Epithelial cell of esophagus (primary cell): ENCODE data around the gene SLC27A5.
"Not testable (repeated sequence)": the region's sequence is repeated elsewhere in the genome, so short reads cannot be mapped to it uniquely, and the experiment has no call there.

ENCODE experiments used
- DNase-seq: peaks from one replicate; pipeline ENCODE4 v3.0.0; 2010; ENCODE audit warnings: low read depth
- H3K4me3 ChIP-seq: 2 replicates; pipeline ENCODE4 v1.5.1; 2011; ENCODE audit warnings: mild to moderate bottlenecking, low read length, control low read depth
- CTCF ChIP-seq: IDR thresholded peaks from 2 replicates; pipeline ENCODE4 v1.5.1; 2011; ENCODE audit warnings: low read depth, mild to moderate bottlenecking, low read length, control low read depth, inconsistent platforms; ENCODE audit not compliant: insufficient read depth; ENCODE audit errors: missing control alignments

The SLC27A5 gene

DNA sequence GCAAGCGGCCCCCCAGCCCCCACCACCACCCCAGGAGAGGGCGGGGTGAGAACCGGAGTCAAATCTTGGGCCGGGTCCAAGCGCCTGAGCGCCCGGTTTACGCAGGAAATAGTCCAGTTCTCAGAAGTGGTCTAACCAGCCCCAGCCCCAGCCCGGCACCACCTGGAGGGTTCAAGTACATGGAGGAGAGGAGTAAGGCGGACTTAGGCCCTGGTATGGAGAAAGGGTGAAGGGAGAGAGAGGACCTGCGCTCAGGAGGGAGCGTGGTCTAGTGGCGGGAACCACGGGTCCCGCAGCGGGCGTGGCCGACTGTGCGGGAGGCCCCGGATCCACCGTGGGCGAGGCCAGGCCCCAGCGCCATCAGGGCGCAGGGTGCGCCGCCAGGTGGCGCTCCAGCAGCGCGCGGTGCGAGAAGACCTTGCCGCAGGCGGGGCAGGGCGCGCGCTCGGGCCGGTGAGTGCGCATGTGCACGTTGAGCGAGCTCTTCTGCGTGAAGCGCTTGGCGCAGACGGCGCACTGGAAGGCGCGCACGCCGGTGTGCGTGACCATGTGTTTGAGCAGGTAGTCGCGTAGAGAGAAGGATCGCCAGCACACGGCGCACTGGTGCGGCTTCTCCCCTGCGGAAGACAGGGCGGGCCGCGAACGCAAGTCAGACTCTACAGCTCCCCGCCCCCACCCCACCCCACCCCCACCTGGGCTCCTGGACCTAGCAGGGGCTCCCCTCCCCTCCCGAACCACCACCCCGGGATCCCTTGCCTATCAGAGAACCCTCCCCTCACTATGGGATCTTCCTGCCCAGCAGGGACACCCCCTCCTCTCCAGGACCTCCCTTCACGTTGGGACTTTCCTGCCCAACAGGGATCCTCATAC is 2.1 kb upstream of the SLC27A5 start:
- TF ChIP-seq CTCF = peak; percentile 50
- peak; percentile 93 for DNase-seq
- H3K4me3 ChIP-seq = peak overlapping the region; percentile 68

- no peak overlapping the region for H3K4me3 ChIP-seq
- no peak for TF ChIP-seq CTCF
- no peak for DNase-seq
Observed at GRCh38 chr19:58513213-58513693, 1.5 kb upstream of the SLC27A5 start.

DNA sequence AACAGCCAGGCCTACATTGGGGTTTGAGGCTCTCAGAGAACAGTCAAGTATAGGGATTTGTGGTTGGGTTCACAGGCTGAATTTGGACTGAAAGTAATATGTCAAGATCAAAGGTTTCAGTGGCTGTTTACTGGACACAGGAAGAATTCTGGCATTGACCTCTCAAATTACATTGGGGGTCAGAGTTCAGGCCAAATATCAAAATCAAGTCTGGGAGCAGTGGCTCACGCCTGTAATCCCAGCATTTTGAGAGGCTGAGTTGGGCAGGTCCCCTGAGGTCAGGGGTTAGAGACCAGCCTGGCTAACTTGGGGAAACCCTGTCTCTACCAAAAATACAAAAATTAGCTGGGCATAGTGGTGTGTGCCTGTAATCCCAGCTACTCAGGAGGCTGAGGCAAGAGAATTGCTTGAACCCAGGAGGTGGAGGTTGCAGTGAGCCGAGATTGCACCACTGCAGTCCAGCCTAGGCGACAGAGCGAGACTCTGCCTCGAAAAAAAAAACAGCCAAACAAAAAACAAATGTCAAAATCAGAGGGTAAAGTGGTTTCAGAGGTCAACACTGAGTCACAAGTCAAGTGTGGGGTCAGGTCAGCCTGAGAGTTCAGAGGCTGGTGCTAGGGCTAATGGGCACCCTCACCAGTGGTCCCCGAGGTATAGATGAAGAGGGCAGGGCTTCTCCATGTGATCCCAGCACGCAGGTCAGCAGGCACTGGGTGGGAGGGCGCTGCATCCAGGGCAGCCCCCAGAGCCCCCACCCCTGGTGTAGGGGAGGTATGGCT is 1.5 kb downstream of the SLC27A5 start:
- no peak for TF ChIP-seq CTCF
- H3K4me3 ChIP-seq = no peak overlapping the region

DNA sequence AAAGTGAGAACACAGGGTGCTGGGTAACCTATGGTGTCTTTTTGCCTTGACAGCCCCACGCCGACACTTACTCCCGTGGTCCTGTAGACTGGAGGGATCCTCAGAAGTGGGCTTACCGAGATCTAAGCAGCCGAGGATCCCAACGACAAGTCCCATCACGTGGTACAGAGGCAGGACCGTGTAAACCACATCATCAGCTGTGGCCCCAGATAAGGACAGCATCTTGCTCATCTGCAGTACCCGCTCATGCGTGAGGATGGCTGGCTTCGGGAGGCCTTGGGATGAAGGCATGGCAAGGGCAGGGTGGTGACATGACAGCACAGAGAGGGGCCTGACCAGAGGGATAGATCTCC is 2.1 kb downstream of the SLC27A5 start:
- H3K4me3 ChIP-seq = no peak overlapping the region
- TF ChIP-seq CTCF = no peak
- no peak for DNase-seq

More for the DNA sequence above, 1.5 kb downstream of the SLC27A5 start:
- DNase-seq = no peak

DNA sequence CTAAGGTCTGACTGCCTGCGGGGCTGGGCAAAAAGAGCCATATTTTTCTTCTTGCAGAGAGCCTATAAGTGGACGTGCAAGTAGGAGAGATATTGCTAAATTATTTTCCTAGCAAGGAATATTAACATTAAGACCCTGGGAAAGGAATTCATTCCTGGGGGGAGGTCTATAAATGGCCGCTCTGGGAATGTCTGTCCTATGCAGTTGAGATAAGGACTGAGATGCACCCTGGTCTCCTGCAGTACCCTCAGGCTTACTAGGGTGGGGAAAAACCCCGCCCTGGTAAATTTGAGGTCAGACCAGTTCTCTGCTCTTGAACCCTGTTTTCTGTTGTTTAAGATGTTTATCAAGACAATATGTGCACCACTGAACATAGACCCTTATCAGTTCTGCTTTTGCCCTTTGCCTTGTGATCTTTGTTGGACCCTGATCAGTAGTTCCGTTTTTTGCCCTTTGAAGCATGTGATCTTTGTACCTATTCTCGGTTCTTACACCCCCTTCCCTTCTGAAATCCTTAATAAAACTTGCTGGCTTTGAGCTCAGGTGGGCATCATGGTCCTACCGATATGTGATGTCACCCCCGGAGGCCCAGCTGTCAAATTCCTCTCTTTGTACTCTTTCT is 4.1 kb downstream of the SLC27A5 start:
- H3K4me3 ChIP-seq, DNase-seq: not testable (repeated sequence)

- no peak for DNase-seq
- TF ChIP-seq CTCF = no peak
- H3K4me3 ChIP-seq = peak overlapping the region; percentile 75
Observed at GRCh38 chr19:58500242-58500641, 11.6 kb downstream of the SLC27A5 start.
